ENCODE data around the gene MT1A. TPM values are rescaled to one million over a fixed set of nuclear protein-coding genes. Genes with fewer than 3 reads are reported as not detected.

MT1A gene
- total and polyA plus RNA-seq, 2 of the 8 experiments (the other 6 are each of a cell fraction or from before 2014, with no cell fraction given): not detected

GRCh38 chr16:56664506-56664905, 26.0 kb downstream of the MT1A start:
- Histone ChIP-seq H2BK15ac (ENCODE audit: low read length) (no peak overlapping the region), H3K27ac (ENCODE audit: low read depth, low read length) (no peak overlapping the region), H3K9me3 (ENCODE audit: insufficient read depth in 2 of 2, low read depth in 1 of 2, low read length in 1 of 2) (no peaks in the 10 kb centered on the region), H3K14ac (ENCODE audit: insufficient read length) (no peak overlapping the region), H2AK5ac (ENCODE audit: low read depth, low read length) (no peak overlapping the region), H4K8ac (ENCODE audit: extremely low read depth, insufficient read depth, low read length) (no peak overlapping the region), H3K23ac (ENCODE audit: insufficient read length) (no peak overlapping the region), H2BK20ac (ENCODE audit: low read length) (no peak overlapping the region), H3K4me3 (ENCODE audit: extremely low read depth in 1 of 4, insufficient read depth in 2 of 4, low read depth in 3 of 4, low read length in 4 of 4) (no peak overlapping the region), H3K4me1 (replicated peaks in 1 of 4; ENCODE audit: control insufficient read depth in 3 of 4, insufficient read depth in 4 of 4, low read length in 3 of 4) (peaks cover 3 to 8% (median 6%) of the 10 kb centered on the region in 4 experiments), H4K20me1 (replicated peaks in 1 of 2; ENCODE audit: control insufficient read depth in 1 of 2, insufficient read depth in 2 of 2, low read length in 2 of 2) (peaks cover 2 to 3% of the 10 kb centered on the region in 2 experiments), H3K79me2 (ENCODE audit: control insufficient read depth in 1 of 2, insufficient read depth in 2 of 2, low read length in 2 of 2) (no peaks in the 10 kb centered on the region), H3K27me3 (replicated peaks in 1 of 4; ENCODE audit: control insufficient read depth in 3 of 4, extremely low read depth in 1 of 4, insufficient read depth in 3 of 4, low read length in 3 of 4) (peaks cover 84 to 100% (median 98%) of the 10 kb centered on the region in 4 experiments), H3K56ac (replicated peaks; ENCODE audit: insufficient read length, low read depth, low read length) (no peak overlapping the region), H3K9ac (replicated peaks in 1 of 4; ENCODE audit: extremely low read depth in 1 of 4, low read depth in 3 of 4, low read length in 3 of 4) (no peak overlapping the region), H4K5ac (ENCODE audit: insufficient read length, low read depth, low read length) (no peak overlapping the region), H2BK5ac (ENCODE audit: low read depth, low read length) (no peak overlapping the region), H2BK120ac (replicated peaks; ENCODE audit: low read depth, low read length) (no peak overlapping the region), H2BK12ac (ENCODE audit: low read depth, low read length) (no peak overlapping the region), H3K23me2 (ENCODE audit: low read depth, low read length) (peaks cover 14% of the 10 kb centered on the region; the same call in 1 of the 2 replicates), H2AFZ (ENCODE audit: low read length) (no peak overlapping the region), H4K91ac (replicated peaks; ENCODE audit: insufficient read length, low read length) (no peak overlapping the region), H3K36me3 (ENCODE audit: control insufficient read depth in 2 of 4, insufficient read depth in 4 of 4, low read length in 3 of 4) (no peaks in the 10 kb centered on the region), H3K79me1 (ENCODE audit: low read depth, low read length) (no peaks in the 10 kb centered on the region), H3K4ac (replicated peaks; ENCODE audit: insufficient read length, low read depth, low read length) (no peak overlapping the region), H3K4me2 (ENCODE audit: insufficient read depth in 1 of 2, low read depth in 2 of 2, low read length in 2 of 2) (no peak overlapping the region), H3K18ac (ENCODE audit: extremely low read depth, low read length) (no peak overlapping the region)
- no peak for DNase-seq (ENCODE audit: low read depth in 1 of 2, low spot score in 2 of 2)
- FAIRE-seq: no peak
- 89% methylated on average over 1 of the region's 1 CpG; no CpG with 5 or more reads in 1 of the 2 experiments for WGBS, 2 experiments (ENCODE audit: extremely low coverage in 1 of 2, insufficient coverage in 1 of 2, insufficient read length in 1 of 2, insufficient replicate concordance in 2 of 2, low coverage in 1 of 2, low lambda C conversion rate in 2 of 2, missing lambda C conversion rate in 1 of 2)
- TF ChIP-seq ATF3 (IDR thresholded peaks at IDR 0.05; ENCODE audit: insufficient read depth, low read depth, low read length): no peak
- TF ChIP-seq POU5F1 (IDR thresholded peaks at IDR 0.05; ENCODE audit: low read depth, low read length): no peak
- TF ChIP-seq RBBP5 (IDR thresholded peaks at IDR 0.05; ENCODE audit: borderline replicate concordance, low read depth, low read length): no peak
- TF ChIP-seq JUND (IDR thresholded peaks at IDR 0.05; ENCODE audit: low read length): no peak
- TF ChIP-seq BCL11A (IDR thresholded peaks at IDR 0.05; ENCODE audit: low read depth in 2 of 2, low read length in 2 of 2): no peak
- TF ChIP-seq EZH2 (IDR thresholded peaks at IDR 0.05; ENCODE audit: low read depth, low read length, severe bottlenecking): no peak
- TF ChIP-seq CTBP2 (IDR thresholded peaks at IDR 0.05; ENCODE audit: borderline replicate concordance, insufficient read depth, insufficient read length, low read length): no peak
- TF ChIP-seq SP2 (IDR thresholded peaks at IDR 0.05; ENCODE audit: low read length): no peak
- TF ChIP-seq TCF12 (IDR thresholded peaks at IDR 0.05; ENCODE audit: low read depth, low read length): no peak
- TF ChIP-seq SP1 (IDR thresholded peaks at IDR 0.05; ENCODE audit: low read depth, low read length): no peak
- no peak for TF ChIP-seq GTF2F1 (IDR thresholded peaks at IDR 0.05; ENCODE audit: borderline replicate concordance, low read depth, low read length)
- TF ChIP-seq CHD2 (IDR thresholded peaks at IDR 0.05; ENCODE audit: low read length): no peak
- no peak for TF ChIP-seq EGR1 (IDR thresholded peaks at IDR 0.05; ENCODE audit: borderline replicate concordance, low read depth, low read length)
- TF ChIP-seq EP300 (IDR thresholded peaks at IDR 0.05; ENCODE audit: borderline replicate concordance in 1 of 2, low read depth in 2 of 2, low read length in 2 of 2): no peak
- ChIA-PET POLR2A (ENCODE audit: partially characterized antibody) (interaction anchor here (1.1 to 13.9 kb wide), 3 partner anchors 9 to 39 kb away, joined by 3 to 205 read pairs (median 7); partner anchors contain the start of genes MT1E and MT1X), CTCF (ENCODE audit: partially characterized antibody) (interaction anchor here (0.5 to 0.7 kb wide), 2 partner anchors 8 to 15 kb away, joined by 3 read pairs; no protein-coding TSS in a partner anchor)

Data from H1 (cell line).